ENCODE measurements around the gene RPUSD2.

DNA sequence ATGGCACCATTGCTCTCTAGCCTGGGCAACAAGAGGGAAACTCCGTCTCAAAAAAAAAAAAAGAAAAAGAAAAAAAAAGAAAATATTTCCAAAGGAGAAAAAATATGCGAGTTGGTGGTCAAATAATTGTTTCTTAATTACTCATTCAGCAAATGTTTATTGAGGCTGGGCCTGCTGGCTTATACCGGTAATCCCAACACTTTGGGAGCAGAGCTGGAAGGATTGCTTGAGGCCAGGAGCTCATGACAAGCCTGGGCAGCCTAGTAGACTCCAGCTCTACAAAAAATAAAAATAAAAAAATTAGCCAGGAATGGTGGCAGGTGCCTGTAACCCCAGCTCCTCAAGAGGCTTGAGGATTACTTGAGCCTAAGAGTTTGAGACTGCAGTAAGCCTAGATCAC is 29.0 kb downstream of the RPUSD2 start:
- TF ChIP-seq, protein P1, sequence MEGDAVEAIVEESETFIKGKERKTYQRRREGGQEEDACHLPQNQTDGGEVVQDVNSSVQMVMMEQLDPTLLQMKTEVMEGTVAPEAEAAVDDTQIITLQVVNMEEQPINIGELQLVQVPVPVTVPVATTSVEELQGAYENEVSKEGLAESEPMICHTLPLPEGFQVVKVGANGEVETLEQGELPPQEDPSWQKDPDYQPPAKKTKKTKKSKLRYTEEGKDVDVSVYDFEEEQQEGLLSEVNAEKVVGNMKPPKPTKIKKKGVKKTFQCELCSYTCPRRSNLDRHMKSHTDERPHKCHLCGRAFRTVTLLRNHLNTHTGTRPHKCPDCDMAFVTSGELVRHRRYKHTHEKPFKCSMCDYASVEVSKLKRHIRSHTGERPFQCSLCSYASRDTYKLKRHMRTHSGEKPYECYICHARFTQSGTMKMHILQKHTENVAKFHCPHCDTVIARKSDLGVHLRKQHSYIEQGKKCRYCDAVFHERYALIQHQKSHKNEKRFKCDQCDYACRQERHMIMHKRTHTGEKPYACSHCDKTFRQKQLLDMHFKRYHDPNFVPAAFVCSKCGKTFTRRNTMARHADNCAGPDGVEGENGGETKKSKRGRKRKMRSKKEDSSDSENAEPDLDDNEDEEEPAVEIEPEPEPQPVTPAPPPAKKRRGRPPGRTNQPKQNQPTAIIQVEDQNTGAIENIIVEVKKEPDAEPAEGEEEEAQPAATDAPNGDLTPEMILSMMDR (IDR thresholded peaks at IDR 0.05) = no peak
- no peak for TF ChIP-seq POLR2A (IDR thresholded peaks at IDR 0.05)
